ENCODE measurements around the gene RBP4.

The RBP4 gene

GRCh38 chr10:93601146-93601773, at the start of gene RBP4:
RBP4 (minus strand) TSS chr10:93601235; CDS start chr10:93601028, 207 bp downstream.
- DNase-seq = peak; percentile 7

- no peak for DNase-seq
Measured at GRCh38 chr10:93639791-93640190, 38.8 kb upstream of the RBP4 start.

- no peak for DNase-seq
Measured at GRCh38 chr10:93630625-93631557, 29.9 kb upstream of the RBP4 start.

GRCh38 chr10:93629647-93630305, 28.7 kb upstream of the RBP4 start:
- DNase-seq = no peak

GRCh38 chr10:93628858-93629257, 27.8 kb upstream of the RBP4 start:
- no peak for DNase-seq

- DNase-seq = no peak
Measured at GRCh38 chr10:93622942-93623341, 21.9 kb upstream of the RBP4 start.

- no peak for DNase-seq
Measured at GRCh38 chr10:93620925-93621324, 19.9 kb upstream of the RBP4 start.

- no peak for DNase-seq
Measured at GRCh38 chr10:93615576-93616235, 14.7 kb upstream of the RBP4 start.

GRCh38 chr10:93614101-93614825, 13.2 kb upstream of the RBP4 start:
- no peak for DNase-seq

- no peak for DNase-seq
Measured at GRCh38 chr10:93613126-93613525, 12.1 kb upstream of the RBP4 start.

GRCh38 chr10:93612311-93612710, 11.3 kb upstream of the RBP4 start, which contains the start of gene PDE6C:
PDE6C (plus strand) TSS chr10:93612537; CDS start chr10:93612726, 189 bp downstream.
- no peak for DNase-seq

GRCh38 chr10:93608421-93608820, 7.4 kb upstream of the RBP4 start:
- DNase-seq = no peak

GRCh38 chr10:93604146-93604545, 3.1 kb upstream of the RBP4 start:
- DNase-seq = no peak

GRCh38 chr10:93603023-93603422, 2.0 kb upstream of the RBP4 start:
- DNase-seq = no peak

- no peak for DNase-seq
Measured at GRCh38 chr10:93601774-93602162, 733 bp upstream of the RBP4 start.

GRCh38 chr10:93600446-93601145, 439 bp downstream of the RBP4 start:
- DNase-seq = peak; percentile 2

GRCh38 chr10:93599778-93600177, 1.3 kb downstream of the RBP4 start:
- DNase-seq = no peak

- no peak for DNase-seq
Measured at GRCh38 chr10:93599335-93599734, 1.7 kb downstream of the RBP4 start.

GRCh38 chr10:93598157-93598556, 2.9 kb downstream of the RBP4 start:
- no peak for DNase-seq

GRCh38 chr10:93597075-93597599, 3.9 kb downstream of the RBP4 start:
- no peak for DNase-seq

GRCh38 chr10:93596539-93596938, 4.5 kb downstream of the RBP4 start:
- DNase-seq = no peak
